SK-MEL-5 (cell line): ENCODE measurements around the gene DMBX1. TPM values are rescaled to one million over a fixed set of nuclear protein-coding genes. Genes with fewer than 3 reads are reported as not detected.

ENCODE experiments used
- DNase-seq: peaks from one replicate; pipeline ENCODE4 v3.0.0-alpha.2; 2016; ENCODE audit warnings: low read depth, low spot score
- in situ Hi-C: cut with HindIII; loops from 2 replicates; pipeline ENCODE4 v1.10.0; 2016; ENCODE audit warnings: low sequenced_read_pairs, high pct_unique_total_duplicates, low pct_unique_long_range_greater_than_20kb
- total RNA-seq: library from RNA; depleted of rRNA; stranded (reverse); fragments of >200 nt; shearing (Covaris generic); gene quantifications from 2 replicates; pipeline ENCODE4 v1.2.3, GENCODE V29; 2014

The DMBX1 gene
- total RNA-seq, 1 experiment from 2014 or later: 0.03 TPM

- DNase-seq: no peak
- in situ Hi-C loops: no loop called here
Observed at GRCh38 chr1:46456411-46456963, 33.1 kb upstream of the DMBX1 start.

GRCh38 chr1:46457178-46457577, 32.5 kb upstream of the DMBX1 start:
- no peak for DNase-seq
- in situ Hi-C loops: no loop called here

GRCh38 chr1:46458190-46458589, 31.4 kb upstream of the DMBX1 start:
- in situ Hi-C loops: no loop called here
- DNase-seq: no peak

GRCh38 chr1:46458846-46459245, 30.8 kb upstream of the DMBX1 start:
- in situ Hi-C loops: no loop called here
- no peak for DNase-seq

GRCh38 chr1:46459315-46459714, 30.3 kb upstream of the DMBX1 start:
- in situ Hi-C loops: no loop called here
- DNase-seq: no peak

GRCh38 chr1:46461017-46461808, 28.4 kb upstream of the DMBX1 start:
- no peak for DNase-seq
- in situ Hi-C loops: no loop called here

GRCh38 chr1:46461809-46462448, 27.7 kb upstream of the DMBX1 start:
- DNase-seq: no peak
- in situ Hi-C loops: no loop called here

GRCh38 chr1:46464013-46464548, 25.6 kb upstream of the DMBX1 start:
- in situ Hi-C loops: no loop called here
- DNase-seq: no peak

GRCh38 chr1:46464915-46465314, 24.7 kb upstream of the DMBX1 start:
- no peak for DNase-seq
- in situ Hi-C loops: no loop called here

GRCh38 chr1:46465981-46466476, 23.6 kb upstream of the DMBX1 start:
- in situ Hi-C loops: no loop called here
- DNase-seq: no peak

- no peak for DNase-seq
- in situ Hi-C loops: no loop called here
Observed at GRCh38 chr1:46466477-46467182, 23.0 kb upstream of the DMBX1 start.

- in situ Hi-C loops: no loop called here
- DNase-seq: no peak
Observed at GRCh38 chr1:46467183-46467504, 22.5 kb upstream of the DMBX1 start.

GRCh38 chr1:46469881-46470280, 19.8 kb upstream of the DMBX1 start:
- in situ Hi-C loops: loop anchor here (10.0 kb wide), 1 partner anchor 55 kb away; no protein-coding TSS in a partner anchor
- no peak for DNase-seq

GRCh38 chr1:46471848-46472492, 17.7 kb upstream of the DMBX1 start:
- in situ Hi-C loops: loop anchor here (10.0 kb wide), 1 partner anchor 53 kb away; no protein-coding TSS in a partner anchor
- no peak for DNase-seq

GRCh38 chr1:46472498-46473181, 17.0 kb upstream of the DMBX1 start:
- no peak for DNase-seq

GRCh38 chr1:46473991-46474390, 15.6 kb upstream of the DMBX1 start:
- in situ Hi-C loops: loop anchor here (10.0 kb wide), 1 partner anchor 51 kb away; no protein-coding TSS in a partner anchor
- DNase-seq: no peak

More at GRCh38 chr1:46472498-46473181, 17.0 kb upstream of the DMBX1 start:
- in situ Hi-C loops: loop anchor here (10.0 kb wide), 1 partner anchor 52 kb away; no protein-coding TSS in a partner anchor

GRCh38 chr1:46474570-46474969, 15.1 kb upstream of the DMBX1 start:
- DNase-seq: no peak
- in situ Hi-C loops: loop anchor here (10.0 kb wide), 1 partner anchor 50 kb away; no protein-coding TSS in a partner anchor
